OCI-LY7 (cell line): ENCODE measurements around the gene PGR.

Experiments used
- CTCF ChIP-seq: fragments of 200-600 bp; sonication (generic); conservative IDR thresholded peaks from 2 replicates; pipeline ENCODE4 v1.5.1; 2014; ENCODE audit warnings: mild to moderate bottlenecking, antibody characterized with exemption, low read length, moderate library complexity, mixed read lengths
- EZH2phosphoT487 ChIP-seq: fragments of 200-600 bp; sonication (generic); IDR thresholded peaks from 2 replicates; pipeline ENCODE4 v1.6.1; 2018; ENCODE audit warnings: low read depth, borderline replicate concordance, mild to moderate bottlenecking, mixed run types, antibody characterized with exemption, low read length, moderate library complexity, mixed read lengths

GRCh38 chr11:101031713-101032112 is 97.9 kb downstream of the PGR start:
- TF ChIP-seq CTCF, result no peak
- TF ChIP-seq EZH2phosphoT487, result no peak
